ENCODE data around the gene CRYBG2.
"Not testable (repeated sequence)": the region's sequence is repeated elsewhere in the genome, so short reads cannot be mapped to it uniquely, and the experiment has no call there.

CRYBG2 gene

GRCh38 chr1:26373789-26374188, 19.9 kb upstream of the CRYBG2 start:
- DNase-seq (ENCODE audit: low spot score) (no peak), ATAC-seq (ENCODE audit: low read depth) (no peak)
- peaks cover 28% of the 10 kb centered on the region for H3K4me1 ChIP-seq (ENCODE audit: insufficient read depth, poor library complexity, severe bottlenecking)
- H3K27ac ChIP-seq (ENCODE audit: poor library complexity, severe bottlenecking) = no peak overlapping the region
- H3K27me3 ChIP-seq (ENCODE audit: insufficient read depth, poor library complexity, severe bottlenecking) = no peaks in the 10 kb centered on the region
- TF ChIP-seq CTCF (IDR thresholded peaks at IDR 0.05; ENCODE audit: poor library complexity, severe bottlenecking) = no peak
- H3K4me3 ChIP-seq (ENCODE audit: severe bottlenecking) = no peak overlapping the region
- peaks cover 4% of the 10 kb centered on the region for H3K9me3 ChIP-seq (ENCODE audit: severe bottlenecking)
- H3K36me3 ChIP-seq (ENCODE audit: low read depth) = no peaks in the 10 kb centered on the region

- peaks cover 23% of the 10 kb centered on the region for H3K4me1 ChIP-seq (ENCODE audit: insufficient read depth, poor library complexity, severe bottlenecking)
- ATAC-seq (ENCODE audit: low read depth) = no peak
- no peak overlapping the region for H3K27ac ChIP-seq (ENCODE audit: poor library complexity, severe bottlenecking)
Measured at GRCh38 chr1:26373281-26373680, 19.4 kb upstream of the CRYBG2 start.

GRCh38 chr1:26372611-26373010, 18.7 kb upstream of the CRYBG2 start, which contains the start of gene ZNF683:
ZNF683 (minus strand) TSS chr1:26372750; CDS start chr1:26368571, 4,179 bp downstream.
- peaks cover 19% of the 10 kb centered on the region for H3K4me1 ChIP-seq (ENCODE audit: insufficient read depth, poor library complexity, severe bottlenecking)
- H3K27me3 ChIP-seq (ENCODE audit: insufficient read depth, poor library complexity, severe bottlenecking); H3K9me3 ChIP-seq (ENCODE audit: severe bottlenecking); DNase-seq (ENCODE audit: low spot score); H3K27ac ChIP-seq (ENCODE audit: poor library complexity, severe bottlenecking); ATAC-seq (ENCODE audit: low read depth); H3K36me3 ChIP-seq (ENCODE audit: low read depth); H3K4me3 ChIP-seq (ENCODE audit: severe bottlenecking): not testable (repeated sequence)

More at GRCh38 chr1:26373281-26373680, 19.4 kb upstream of the CRYBG2 start:
- H3K27me3 ChIP-seq (ENCODE audit: insufficient read depth, poor library complexity, severe bottlenecking) = no peaks in the 10 kb centered on the region
- TF ChIP-seq CTCF (IDR thresholded peaks at IDR 0.05; ENCODE audit: poor library complexity, severe bottlenecking) = no peak
- DNase-seq (ENCODE audit: low spot score) = no peak
- H3K9me3 ChIP-seq (ENCODE audit: severe bottlenecking) = peaks cover 4% of the 10 kb centered on the region
- H3K4me3 ChIP-seq (ENCODE audit: severe bottlenecking) = no peak overlapping the region
- H3K36me3 ChIP-seq (ENCODE audit: low read depth) = no peaks in the 10 kb centered on the region

- H3K4me1 ChIP-seq (ENCODE audit: insufficient read depth, poor library complexity, severe bottlenecking) = peaks cover 15% of the 10 kb centered on the region
- H3K36me3 ChIP-seq (ENCODE audit: low read depth) = no peaks in the 10 kb centered on the region
- ATAC-seq (ENCODE audit: low read depth) = peak; percentile 88
- no peaks in the 10 kb centered on the region for H3K27me3 ChIP-seq (ENCODE audit: insufficient read depth, poor library complexity, severe bottlenecking)
- peaks cover 4% of the 10 kb centered on the region for H3K9me3 ChIP-seq (ENCODE audit: severe bottlenecking)
- no peak overlapping the region for H3K4me3 ChIP-seq (ENCODE audit: severe bottlenecking)
- DNase-seq (ENCODE audit: low spot score) = no peak
- H3K27ac ChIP-seq (ENCODE audit: poor library complexity, severe bottlenecking) = no peak overlapping the region
- TF ChIP-seq CTCF (IDR thresholded peaks at IDR 0.05; ENCODE audit: poor library complexity, severe bottlenecking) = no peak
Measured at GRCh38 chr1:26372039-26372438, 18.1 kb upstream of the CRYBG2 start.

GRCh38 chr1:26370591-26371382, 16.9 kb upstream of the CRYBG2 start:
- no peak for ATAC-seq (ENCODE audit: low read depth)
- no peak for DNase-seq (ENCODE audit: low spot score)
- H3K9me3 ChIP-seq (ENCODE audit: severe bottlenecking) = peaks cover 4% of the 10 kb centered on the region
- H3K4me1 ChIP-seq (ENCODE audit: insufficient read depth, poor library complexity, severe bottlenecking) = peaks cover 15% of the 10 kb centered on the region
- no peaks in the 10 kb centered on the region for H3K27me3 ChIP-seq (ENCODE audit: insufficient read depth, poor library complexity, severe bottlenecking)
- H3K4me3 ChIP-seq (ENCODE audit: severe bottlenecking) = no peak overlapping the region
- no peak overlapping the region for H3K27ac ChIP-seq (ENCODE audit: poor library complexity, severe bottlenecking)
- no peaks in the 10 kb centered on the region for H3K36me3 ChIP-seq (ENCODE audit: low read depth)
- no peak for TF ChIP-seq CTCF (IDR thresholded peaks at IDR 0.05; ENCODE audit: poor library complexity, severe bottlenecking)

Measured in RWPE2 (cell line).